ENCODE data around the gene KCNN4.

GRCh38 chr19:43778651-43779050 lies 2.1 kb downstream of the KCNN4 start:
- no peak for TF ChIP-seq CTCF (IDR thresholded peaks at IDR 0.05 in 8 of 11, conservative IDR thresholded peaks at IDR 0.05 in 3 of 11)
- no peak for TF ChIP-seq POLR2AphosphoS5 (IDR thresholded peaks at IDR 0.05)
